Measurements from ENCODE around the gene EHMT1. TPM values are rescaled to one million over a fixed set of nuclear protein-coding genes. Genes with fewer than 3 reads are reported as not detected.

Gene EHMT1
- total RNA-seq, 1 donor from 2014 or later, result 64.5 TPM

DNA sequence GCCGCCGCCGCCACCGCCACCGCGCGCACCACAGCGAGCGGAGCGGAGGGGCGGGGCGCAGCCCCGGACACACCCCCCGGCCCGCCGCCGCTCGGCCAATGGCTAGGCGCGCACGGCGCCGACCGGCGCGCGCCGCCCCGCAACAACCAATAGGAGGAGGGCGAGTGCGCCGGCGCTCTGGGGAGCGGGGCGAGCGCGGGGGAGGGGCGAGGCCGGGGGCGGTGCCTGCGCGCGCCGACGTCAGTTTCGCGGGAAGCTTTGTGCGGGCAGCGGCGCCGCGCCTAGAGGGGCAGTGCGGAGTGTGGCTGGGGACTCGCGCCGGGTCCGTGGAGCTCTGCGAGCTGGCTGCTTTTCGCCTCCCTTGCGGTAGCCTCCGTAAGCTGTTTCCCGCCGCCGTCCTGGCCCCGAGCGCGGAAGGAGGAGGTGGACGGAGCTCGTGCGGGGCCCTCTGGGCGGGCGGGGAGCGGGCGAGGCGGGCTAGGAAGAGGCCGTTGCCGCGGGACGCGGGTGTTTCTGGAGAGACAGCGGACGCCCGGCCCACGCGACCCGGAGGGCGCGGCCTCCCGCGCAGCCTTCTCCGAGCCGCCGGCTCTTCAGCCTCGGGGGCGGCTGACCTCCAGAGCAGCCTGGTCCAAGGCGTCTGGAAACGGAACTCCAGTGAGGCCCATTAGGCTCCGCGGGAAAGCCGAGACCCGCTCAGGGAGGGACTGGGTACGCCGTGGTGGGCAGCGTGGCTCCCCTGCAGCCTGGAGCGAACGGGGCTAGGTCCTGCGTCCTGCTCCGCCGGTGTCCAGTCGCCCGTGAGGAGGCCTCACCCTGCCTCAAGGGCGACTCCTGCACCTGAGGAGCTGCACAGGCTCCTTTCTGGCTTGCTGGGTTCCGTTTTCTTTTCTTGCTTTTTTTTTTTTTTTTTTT, 28.1 kb upstream of the EHMT1 start, which contains the start of gene ZMYND19:
Gene ZMYND19, minus strand, starts transcription at position 44 of the 915 bp plus-strand sequence. CDS start 249 bp downstream, outside the sequence.
- Histone ChIP-seq H3K27ac (ENCODE audit: low read depth, low read length) (peak within 1 kb of the TSS; percentile 44), H4K20me1 (ENCODE audit: insufficient read depth, low read length) (peaks cover 39% of the 10 kb centered on the region), H3K9ac (ENCODE audit: low read length) (peak within 1 kb of the TSS; percentile 85), H2AFZ (ENCODE audit: low read depth, low read length) (peak within 1 kb of the TSS; percentile 96), H3K79me2 (ENCODE audit: insufficient read depth, low read length) (peaks cover 37% of the 10 kb centered on the region), H3K4me3 (ENCODE audit: insufficient read depth, low read depth, low read length) (peak within 1 kb of the TSS; percentile 80), H3K27me3 (ENCODE audit: insufficient read depth, low read length) (no peaks in the 10 kb centered on the region), H3K36me3 (ENCODE audit: insufficient read depth, low read length) (peaks cover 15% of the 10 kb centered on the region), H3K9me3 (ENCODE audit: insufficient read depth, low read depth, low read length) (no peaks in the 10 kb centered on the region), H3K4me1 (ENCODE audit: insufficient read depth, low read length) (peaks cover 10% of the 10 kb centered on the region), H3K4me2 (ENCODE audit: low read length) (peak within 1 kb of the TSS; percentile 98)
- peak within 1 kb of the TSS; percentile 94 for H3K27ac Mint-ChIP-seq (ENCODE audit: unreplicated experiment)
- DNase-seq (ENCODE audit: low read depth) (peak; percentile 53), FAIRE-seq (no peak)
- no peaks in the 10 kb centered on the region for H3K9me3 Mint-ChIP-seq (ENCODE audit: unreplicated experiment)
- H3K36me3 Mint-ChIP-seq (ENCODE audit: low read depth, unreplicated experiment), result peaks cover 4% of the 10 kb centered on the region
- peaks cover 4% of the 10 kb centered on the region for H3K4me1 Mint-ChIP-seq (ENCODE audit: low read depth, unreplicated experiment)
- no peak for TF ChIP-seq EZH2 (IDR thresholded peaks at IDR 0.05; ENCODE audit: insufficient read depth, low read length)
- TF ChIP-seq, protein P1, sequence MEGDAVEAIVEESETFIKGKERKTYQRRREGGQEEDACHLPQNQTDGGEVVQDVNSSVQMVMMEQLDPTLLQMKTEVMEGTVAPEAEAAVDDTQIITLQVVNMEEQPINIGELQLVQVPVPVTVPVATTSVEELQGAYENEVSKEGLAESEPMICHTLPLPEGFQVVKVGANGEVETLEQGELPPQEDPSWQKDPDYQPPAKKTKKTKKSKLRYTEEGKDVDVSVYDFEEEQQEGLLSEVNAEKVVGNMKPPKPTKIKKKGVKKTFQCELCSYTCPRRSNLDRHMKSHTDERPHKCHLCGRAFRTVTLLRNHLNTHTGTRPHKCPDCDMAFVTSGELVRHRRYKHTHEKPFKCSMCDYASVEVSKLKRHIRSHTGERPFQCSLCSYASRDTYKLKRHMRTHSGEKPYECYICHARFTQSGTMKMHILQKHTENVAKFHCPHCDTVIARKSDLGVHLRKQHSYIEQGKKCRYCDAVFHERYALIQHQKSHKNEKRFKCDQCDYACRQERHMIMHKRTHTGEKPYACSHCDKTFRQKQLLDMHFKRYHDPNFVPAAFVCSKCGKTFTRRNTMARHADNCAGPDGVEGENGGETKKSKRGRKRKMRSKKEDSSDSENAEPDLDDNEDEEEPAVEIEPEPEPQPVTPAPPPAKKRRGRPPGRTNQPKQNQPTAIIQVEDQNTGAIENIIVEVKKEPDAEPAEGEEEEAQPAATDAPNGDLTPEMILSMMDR (IDR thresholded peaks at IDR 0.05; ENCODE audit: insufficient read depth, low read depth, low read length), result no peak
- peaks cover 6% of the 10 kb centered on the region for H3K27me3 Mint-ChIP-seq (ENCODE audit: low read depth, unreplicated experiment)
- H3K4me3 Mint-ChIP-seq (ENCODE audit: unreplicated experiment), result peak within 1 kb of the TSS; percentile 95

- peaks cover 3% of the 10 kb centered on the region for H3K4me1 Mint-ChIP-seq (ENCODE audit: low read depth, unreplicated experiment)
- H3K27me3 Mint-ChIP-seq (ENCODE audit: low read depth, unreplicated experiment), result peaks cover 6% of the 10 kb centered on the region
- no peaks in the 10 kb centered on the region for H3K9me3 Mint-ChIP-seq (ENCODE audit: unreplicated experiment)
- Histone ChIP-seq H3K4me1 (ENCODE audit: insufficient read depth, low read length) (peaks cover 10% of the 10 kb centered on the region), H4K20me1 (ENCODE audit: insufficient read depth, low read length) (peaks cover 19% of the 10 kb centered on the region), H2AFZ (ENCODE audit: low read depth, low read length) (no peak overlapping the region), H3K79me2 (ENCODE audit: insufficient read depth, low read length) (peaks cover 21% of the 10 kb centered on the region), H3K9ac (ENCODE audit: low read length) (no peak overlapping the region), H3K27me3 (ENCODE audit: insufficient read depth, low read length) (no peaks in the 10 kb centered on the region), H3K27ac (ENCODE audit: low read depth, low read length) (no peak overlapping the region), H3K9me3 (ENCODE audit: insufficient read depth, low read depth, low read length) (no peaks in the 10 kb centered on the region), H3K4me3 (ENCODE audit: insufficient read depth, low read depth, low read length) (no peak overlapping the region), H3K36me3 (ENCODE audit: insufficient read depth, low read length) (peaks cover 5% of the 10 kb centered on the region), H3K4me2 (ENCODE audit: low read length) (no peak overlapping the region)
- TF ChIP-seq, protein P1 (IDR thresholded peaks at IDR 0.05; ENCODE audit: insufficient read depth, low read depth, low read length), result no peak
- FAIRE-seq (no peak), DNase-seq (ENCODE audit: low read depth) (no peak)
- peaks cover 3% of the 10 kb centered on the region for H3K36me3 Mint-ChIP-seq (ENCODE audit: low read depth, unreplicated experiment)
- no peak overlapping the region for H3K4me3 Mint-ChIP-seq (ENCODE audit: unreplicated experiment)
- no peak overlapping the region for H3K27ac Mint-ChIP-seq (ENCODE audit: unreplicated experiment)
These were observed 26.0 kb upstream of the EHMT1 start for GRCh38 chr9:137592767-137593166.

- H3K36me3 Mint-ChIP-seq (ENCODE audit: low read depth, unreplicated experiment), result no peaks in the 10 kb centered on the region
These were observed 25.6 kb upstream of the EHMT1 start for GRCh38 chr9:137593176-137593575.

More at GRCh38 chr9:137593176-137593575, 25.6 kb upstream of the EHMT1 start:
- Mint-ChIP-seq H3K27me3 (ENCODE audit: low read depth, unreplicated experiment) (peaks cover 7% of the 10 kb centered on the region), H3K9me3 (ENCODE audit: unreplicated experiment) (no peaks in the 10 kb centered on the region), H3K4me3 (ENCODE audit: unreplicated experiment) (no peak overlapping the region), H3K27ac (ENCODE audit: unreplicated experiment) (no peak overlapping the region), H3K4me1 (ENCODE audit: low read depth, unreplicated experiment) (no peaks in the 10 kb centered on the region)
- Histone ChIP-seq H3K9ac (ENCODE audit: low read length) (no peak overlapping the region), H3K4me1 (ENCODE audit: insufficient read depth, low read length) (peaks cover 10% of the 10 kb centered on the region), H3K4me2 (ENCODE audit: low read length) (no peak overlapping the region), H2AFZ (ENCODE audit: low read depth, low read length) (no peak overlapping the region), H3K27me3 (ENCODE audit: insufficient read depth, low read length) (no peaks in the 10 kb centered on the region), H4K20me1 (ENCODE audit: insufficient read depth, low read length) (peaks cover 15% of the 10 kb centered on the region), H3K36me3 (ENCODE audit: insufficient read depth, low read length) (peaks cover 1% of the 10 kb centered on the region), H3K27ac (ENCODE audit: low read depth, low read length) (no peak overlapping the region), H3K79me2 (ENCODE audit: insufficient read depth, low read length) (peaks cover 17% of the 10 kb centered on the region), H3K9me3 (ENCODE audit: insufficient read depth, low read depth, low read length) (no peaks in the 10 kb centered on the region), H3K4me3 (ENCODE audit: insufficient read depth, low read depth, low read length) (no peak overlapping the region)
- FAIRE-seq, result no peak
- TF ChIP-seq, protein P1 (IDR thresholded peaks at IDR 0.05; ENCODE audit: insufficient read depth, low read depth, low read length), result no peak
- TF ChIP-seq EZH2 (IDR thresholded peaks at IDR 0.05; ENCODE audit: insufficient read depth, low read length), result no peak
- no peak for DNase-seq (ENCODE audit: low read depth)

Measured in astrocyte (in vitro differentiated cells and primary cell).